ENCODE measurements around the gene VMAC.
"Not testable (repeated sequence)": the region's sequence is repeated elsewhere in the genome, so short reads cannot be mapped to it uniquely, and the experiment has no call there.

The VMAC gene, protein sequence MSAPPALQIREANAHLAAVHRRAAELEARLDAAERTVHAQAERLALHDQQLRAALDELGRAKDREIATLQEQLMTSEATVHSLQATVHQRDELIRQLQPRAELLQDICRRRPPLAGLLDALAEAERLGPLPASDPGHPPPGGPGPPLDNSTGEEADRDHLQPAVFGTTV

DNA sequence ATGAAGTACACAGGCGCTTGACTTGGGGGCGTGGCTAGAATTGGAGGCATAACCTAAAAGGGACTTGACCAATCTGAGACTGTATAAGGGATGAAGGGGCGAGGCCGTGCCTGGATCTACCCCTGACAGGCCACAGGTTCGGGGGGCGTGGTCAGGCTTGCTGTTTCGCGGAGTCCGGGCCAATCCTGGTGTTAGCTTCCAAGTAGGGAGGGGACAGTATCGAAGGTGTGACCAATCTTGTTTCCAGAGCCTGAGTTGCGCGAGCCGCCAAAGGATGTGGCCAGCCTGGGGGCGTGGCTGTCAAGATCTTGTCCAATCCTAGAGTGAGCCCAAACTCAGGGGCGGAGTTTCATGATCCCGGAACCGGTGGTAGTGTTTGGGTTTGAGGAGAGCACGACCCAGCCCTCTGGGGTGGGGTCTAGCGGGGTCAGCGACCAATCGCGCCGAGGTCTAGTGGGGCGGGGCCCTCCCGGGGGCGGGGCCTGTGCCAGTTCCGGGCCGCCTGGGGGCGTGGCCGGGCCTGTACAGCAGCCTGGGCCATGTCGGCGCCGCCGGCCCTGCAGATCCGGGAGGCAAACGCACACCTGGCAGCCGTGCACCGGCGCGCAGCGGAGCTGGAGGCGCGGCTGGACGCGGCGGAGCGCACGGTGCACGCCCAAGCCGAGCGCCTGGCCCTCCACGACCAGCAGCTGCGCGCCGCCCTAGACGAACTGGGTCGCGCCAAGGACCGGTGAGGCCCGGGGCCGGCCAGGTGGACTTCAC, at the start of gene VMAC:
Gene VMAC, plus strand, starts transcription at position 521 of the 762 bp plus-strand sequence. Its CDS starts 19 bp downstream, at position 540.
- DNase-seq = peak; percentile 100

DNA sequence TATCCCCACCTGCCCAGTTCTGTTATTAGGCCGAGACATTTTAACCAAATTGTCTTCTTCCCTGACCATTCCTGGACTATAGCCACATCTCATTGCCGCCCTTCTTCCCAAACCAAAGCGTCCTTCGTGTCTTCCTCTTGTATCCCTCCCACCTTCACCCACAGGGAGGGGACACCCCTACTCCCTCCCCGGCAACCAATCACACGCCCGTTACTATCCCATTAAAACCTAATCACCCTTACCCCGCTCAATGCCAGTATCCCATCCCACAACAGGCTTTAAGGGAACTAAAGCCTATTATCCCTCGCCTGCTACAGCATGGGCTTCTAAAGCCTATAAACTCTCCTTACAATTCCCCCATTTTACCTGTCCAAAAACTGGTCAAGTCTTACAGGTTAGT, 49.5 kb upstream of the VMAC start:
- not testable (repeated sequence) for DNase-seq

DNA sequence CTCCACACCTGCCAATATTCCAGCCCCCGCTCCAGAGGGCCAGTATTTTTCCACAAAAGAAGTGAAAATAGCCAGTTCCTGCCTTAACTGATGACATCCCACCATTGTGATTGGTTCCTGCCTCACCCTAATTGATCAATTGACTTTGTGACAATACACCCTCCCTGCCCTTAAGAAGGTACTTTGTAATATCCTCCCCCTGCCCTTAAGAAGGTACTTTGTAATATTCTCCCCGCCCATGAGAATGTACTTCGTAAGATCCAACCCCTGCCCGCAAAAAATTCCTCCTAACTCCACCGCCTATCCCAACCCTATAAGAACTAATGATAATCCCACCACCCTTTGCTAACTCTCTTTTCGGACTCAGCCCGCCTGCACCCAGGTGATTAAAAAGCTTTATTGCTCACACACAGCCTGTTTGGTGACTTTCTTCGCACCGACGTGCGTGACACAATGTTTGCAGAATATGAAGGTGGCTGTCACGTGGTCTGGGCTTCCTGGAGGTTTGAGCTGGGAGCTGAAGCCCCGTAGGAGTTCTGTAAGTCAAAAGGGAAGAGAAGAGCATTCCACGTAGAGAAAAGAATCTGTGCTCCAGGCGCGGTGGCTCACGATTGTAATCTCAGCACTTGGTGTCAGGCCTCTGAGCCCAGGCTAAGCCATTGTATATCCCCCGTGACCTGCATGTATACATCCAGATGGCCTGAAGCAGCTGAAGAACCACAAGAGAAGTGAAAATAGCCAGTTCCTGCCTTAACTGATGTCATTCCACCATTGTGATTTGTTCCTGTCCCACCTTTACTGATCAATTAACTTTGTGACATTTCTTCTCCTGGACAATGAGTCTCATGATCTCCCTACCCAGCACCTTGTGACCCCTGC, 47.2 kb upstream of the VMAC start:
- no peak for DNase-seq

DNA sequence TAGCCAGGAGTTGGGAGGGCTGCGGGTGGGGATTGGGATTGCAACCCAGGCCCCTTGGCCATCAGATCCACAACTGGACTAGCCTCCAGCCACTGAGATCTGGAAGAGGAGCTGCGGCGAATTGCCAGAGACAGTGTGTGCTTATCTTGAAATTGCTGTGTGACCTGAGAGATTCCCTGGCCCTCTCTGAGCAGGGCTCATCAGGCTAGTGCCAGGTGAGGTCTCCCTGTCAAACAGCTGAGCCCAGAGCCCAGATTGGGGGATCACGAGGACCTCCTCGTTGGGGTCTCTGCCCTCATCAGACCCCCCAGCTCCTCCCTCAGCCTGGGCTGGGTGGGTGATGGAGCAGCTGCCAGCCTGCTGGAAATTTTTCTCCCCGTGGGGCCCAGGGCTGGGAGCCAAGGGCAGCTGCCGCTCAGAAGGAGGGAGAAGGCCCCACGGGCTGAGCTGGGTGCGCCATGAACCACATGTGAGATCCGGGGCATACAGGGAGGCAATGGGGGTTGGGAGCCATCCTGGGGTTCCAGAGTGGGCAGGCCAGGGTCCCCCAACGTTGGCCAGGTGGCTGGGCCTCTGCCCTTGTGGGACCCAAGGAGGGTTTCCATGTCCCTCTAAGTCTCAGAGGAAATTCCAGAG, 41.5 kb upstream of the VMAC start:
- DNase-seq = no peak

DNA sequence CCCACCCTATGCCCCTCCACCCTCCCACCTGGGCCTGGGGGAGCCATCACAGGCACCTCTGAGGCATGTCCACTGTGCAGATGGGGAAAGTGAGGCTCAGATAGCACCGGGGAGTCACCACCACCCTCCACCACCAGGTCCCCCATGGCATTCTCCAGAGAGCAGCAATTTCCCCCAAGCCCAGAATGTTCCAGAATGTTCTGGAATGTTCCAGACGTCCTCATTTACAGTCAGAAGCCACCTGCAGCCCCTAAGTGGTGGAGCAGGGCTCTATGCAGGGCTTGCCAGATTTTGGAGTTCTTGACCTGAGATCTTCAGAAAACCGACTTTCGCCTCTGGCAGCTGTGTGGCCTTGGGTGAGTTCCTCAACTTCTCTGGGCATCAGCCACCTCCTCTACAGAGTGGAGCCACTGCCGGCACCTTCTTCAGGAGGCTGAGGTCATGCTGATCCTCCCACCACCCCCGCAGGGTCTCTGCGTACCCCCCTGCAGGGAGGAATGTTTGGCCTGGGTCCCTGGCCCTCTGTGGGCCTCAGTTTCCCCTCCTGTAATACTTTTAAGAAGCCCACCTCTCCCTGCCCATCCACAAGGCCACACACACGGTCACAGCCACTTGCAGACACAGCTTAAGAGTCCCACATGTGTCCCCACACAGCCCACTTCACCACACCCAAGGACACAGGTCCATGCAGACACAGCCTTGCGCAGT, 40.5 kb upstream of the VMAC start:
- no peak for DNase-seq

DNA sequence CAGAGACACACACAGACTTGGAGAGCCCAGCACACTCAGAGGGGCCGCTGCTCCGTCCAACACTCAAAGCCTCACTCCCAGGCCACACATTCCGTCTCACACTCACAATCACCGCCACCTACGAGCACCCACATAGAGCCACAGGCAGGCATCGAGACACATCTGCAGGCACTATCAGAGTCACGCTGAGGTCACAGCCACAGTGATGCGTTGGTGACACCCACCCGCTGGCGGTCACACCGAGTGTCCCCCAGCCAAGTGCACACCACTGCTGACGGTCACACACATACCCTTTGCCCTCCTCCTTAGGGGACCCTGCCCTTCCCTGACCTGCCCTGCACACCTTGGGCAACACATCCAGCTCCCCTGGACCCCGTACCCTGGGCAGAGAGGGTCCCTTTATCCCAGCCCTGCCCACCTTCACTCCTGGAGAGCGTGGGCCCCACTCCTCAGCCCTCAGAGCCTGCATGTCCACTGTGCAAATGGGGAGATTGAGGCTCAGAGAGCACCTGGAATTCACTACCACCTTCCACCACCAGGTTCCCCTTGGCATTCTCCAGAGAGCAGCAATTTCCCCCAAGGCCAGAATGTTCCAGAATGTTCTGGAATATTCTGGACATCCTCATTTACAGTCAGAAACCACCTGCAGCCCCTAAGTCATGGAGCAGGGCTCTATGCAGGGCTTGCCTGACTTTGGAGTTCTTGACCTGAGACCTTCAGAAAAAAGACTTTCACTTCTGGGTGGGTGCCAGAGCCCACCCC, 39.8 kb upstream of the VMAC start:
- no peak for DNase-seq

DNA sequence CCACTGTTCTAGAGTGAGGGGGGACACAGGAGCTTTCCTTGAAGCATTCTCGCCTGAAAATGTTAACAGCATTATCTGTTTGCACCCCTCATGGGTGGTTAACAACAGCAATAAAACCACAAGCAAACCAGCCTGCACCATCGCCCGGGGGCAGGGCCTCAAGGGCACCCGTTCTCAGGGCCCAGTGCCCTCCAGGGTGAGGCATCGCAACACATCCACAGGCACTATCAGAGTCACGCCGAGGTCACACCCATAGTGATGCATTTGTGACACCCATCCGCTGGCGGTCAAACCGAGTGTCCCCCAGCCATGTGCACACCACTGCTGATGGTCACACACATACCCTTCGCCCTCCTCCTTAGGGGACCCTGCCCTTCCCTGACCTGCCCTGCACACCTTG, 38.9 kb upstream of the VMAC start:
- DNase-seq = no peak

DNA sequence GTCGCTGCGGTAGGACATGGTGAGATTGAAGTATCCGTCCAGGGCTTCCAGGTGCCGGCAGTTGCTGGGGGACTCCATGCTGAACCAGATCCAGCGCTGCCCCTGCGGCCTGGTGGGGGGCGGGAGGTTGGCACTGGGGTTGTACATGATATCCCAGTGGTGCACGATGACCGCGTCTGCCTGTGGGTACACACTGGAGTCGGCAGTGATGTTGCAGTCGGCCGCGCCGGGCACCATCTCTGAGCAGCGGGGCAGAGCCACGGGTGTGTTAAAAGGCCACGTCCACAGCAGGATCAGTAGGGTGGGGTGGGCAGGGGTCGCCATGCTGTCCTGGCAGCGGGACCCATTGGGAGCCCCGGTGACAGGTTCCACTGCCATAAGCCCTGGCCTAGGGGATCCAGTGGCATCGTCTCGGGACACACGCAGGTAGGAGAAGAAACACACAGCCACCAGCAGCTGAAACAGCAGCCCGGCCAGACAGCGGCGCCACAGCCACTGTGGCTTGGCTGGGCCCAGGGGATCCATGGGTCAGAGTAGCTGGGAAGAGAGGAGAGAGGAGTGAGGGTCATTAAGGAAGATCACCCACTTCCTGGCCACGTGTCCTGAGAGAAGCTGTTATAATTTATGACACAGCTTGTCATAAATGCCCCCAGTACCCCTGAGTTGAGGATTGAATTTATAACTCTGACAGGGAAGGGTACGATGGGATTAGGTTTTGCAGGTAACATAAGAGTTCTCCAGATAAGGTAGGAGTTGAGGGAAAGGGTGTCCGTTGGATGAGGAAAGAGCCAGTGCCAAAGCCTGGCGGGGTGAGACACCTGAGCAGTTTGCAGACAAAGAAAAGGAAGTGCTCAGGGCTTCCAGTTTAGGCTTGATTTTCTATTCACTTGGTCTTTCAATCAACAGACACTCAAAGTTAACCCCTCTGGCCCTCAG, 37.2 kb upstream of the VMAC start:
- no peak for DNase-seq

DNA sequence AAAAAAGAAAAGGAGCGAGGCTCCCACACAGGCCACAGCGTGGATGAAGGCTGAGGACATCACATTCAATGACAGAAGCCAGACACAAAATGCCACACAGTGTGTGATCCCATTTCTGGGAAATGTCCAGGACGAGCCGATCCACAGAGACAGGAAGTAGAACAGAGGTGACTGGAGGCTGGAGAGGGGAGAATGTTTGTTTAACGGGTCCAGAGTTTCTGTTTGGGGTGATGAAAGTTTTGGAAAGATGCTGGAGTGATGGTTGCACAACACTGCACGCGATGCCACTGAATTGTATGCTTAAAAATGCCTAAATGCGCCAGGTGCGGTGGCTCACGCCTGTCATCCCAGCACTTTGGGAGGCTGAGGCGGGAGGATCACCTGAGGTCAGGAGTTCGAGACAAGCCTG, 33.7 kb upstream of the VMAC start:
- no peak for DNase-seq

DNA sequence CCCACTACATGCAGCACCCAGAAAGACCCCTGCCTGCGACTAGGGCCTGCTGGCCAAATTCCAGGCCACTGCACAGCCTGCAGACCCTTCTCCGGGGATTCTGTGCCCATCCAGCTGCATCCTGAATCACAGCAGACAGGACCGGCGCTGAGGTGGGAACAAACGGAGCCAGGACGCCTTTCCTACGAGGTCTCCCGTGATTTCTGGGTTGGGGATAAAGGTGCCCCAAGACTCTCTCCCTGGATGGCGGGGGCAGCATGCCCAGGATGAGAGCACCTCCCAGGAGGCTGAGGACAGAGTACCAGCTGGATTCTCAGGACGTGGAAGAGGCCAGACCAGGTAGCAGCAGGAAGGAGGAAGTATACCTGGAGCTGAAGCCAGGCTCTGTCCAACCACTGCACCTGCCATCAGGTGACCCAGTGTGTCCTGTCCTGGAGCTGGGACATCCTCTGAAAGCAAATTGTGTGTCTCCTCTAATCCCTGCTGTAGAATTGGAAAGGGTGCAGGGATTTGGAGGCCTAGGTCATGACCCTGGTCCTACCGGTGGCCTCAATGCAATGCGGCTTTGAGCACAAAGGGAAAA, 31.0 kb upstream of the VMAC start:
- DNase-seq = no peak

DNA sequence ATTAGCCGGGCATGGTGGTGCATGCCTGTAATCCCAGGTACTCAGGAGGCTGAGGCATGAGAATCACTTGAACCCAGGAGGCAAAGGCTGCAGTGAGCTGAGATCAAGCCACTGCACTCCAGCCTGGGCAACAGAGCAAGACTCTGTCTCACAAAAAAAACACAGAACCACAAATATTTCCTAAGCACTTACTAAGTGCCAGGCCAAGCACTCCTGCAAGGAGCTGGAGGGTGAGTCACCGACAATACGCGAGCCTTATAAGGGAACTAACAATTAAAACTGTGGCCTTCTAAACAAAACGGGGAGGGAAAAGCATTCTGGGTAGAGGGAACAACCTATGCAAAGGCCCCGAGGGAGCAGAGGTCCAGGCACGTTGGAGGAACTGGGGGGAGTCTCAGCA, 30.2 kb upstream of the VMAC start:
- not testable (repeated sequence) for DNase-seq

DNA sequence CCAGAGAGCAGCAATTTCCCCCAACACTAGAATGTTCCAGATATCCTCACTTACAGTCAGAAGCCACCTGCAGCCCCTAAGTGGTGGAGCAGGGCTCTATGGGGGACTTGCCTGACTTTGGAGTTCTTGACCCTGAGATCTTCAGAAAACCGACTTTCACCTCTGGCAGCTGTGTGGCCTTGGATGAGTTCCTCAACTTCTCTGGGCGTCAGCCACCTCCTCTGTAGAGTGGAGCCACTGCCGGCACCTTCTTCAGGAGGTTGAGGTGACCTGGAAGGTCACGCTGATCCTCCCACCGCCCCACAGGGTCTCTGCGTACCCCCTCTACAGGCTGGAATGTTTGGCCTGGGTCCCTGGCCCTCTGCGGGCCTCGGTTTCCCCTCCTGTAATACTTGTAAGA, 27.2 kb upstream of the VMAC start:
- no peak for DNase-seq

DNA sequence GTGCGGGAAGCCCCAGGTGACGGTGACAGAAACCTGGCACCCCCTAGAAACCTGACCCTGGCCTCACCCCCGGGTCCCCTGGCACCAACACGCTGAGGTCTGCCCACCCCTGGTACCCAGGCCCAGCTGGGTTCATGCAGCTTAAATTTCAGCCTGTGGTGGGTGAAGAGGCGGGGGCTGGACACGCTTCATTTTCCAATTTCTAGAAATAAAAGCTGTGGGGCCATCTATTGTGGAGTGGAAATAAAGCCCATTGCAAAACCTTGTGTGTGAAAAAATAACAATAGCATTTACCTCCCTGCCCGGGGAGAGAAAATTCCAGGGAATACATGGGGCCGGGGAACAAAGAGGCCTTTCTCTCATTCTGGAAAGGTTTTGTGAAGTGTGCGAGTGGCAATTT, 26.8 kb upstream of the VMAC start:
- DNase-seq = no peak

DNA sequence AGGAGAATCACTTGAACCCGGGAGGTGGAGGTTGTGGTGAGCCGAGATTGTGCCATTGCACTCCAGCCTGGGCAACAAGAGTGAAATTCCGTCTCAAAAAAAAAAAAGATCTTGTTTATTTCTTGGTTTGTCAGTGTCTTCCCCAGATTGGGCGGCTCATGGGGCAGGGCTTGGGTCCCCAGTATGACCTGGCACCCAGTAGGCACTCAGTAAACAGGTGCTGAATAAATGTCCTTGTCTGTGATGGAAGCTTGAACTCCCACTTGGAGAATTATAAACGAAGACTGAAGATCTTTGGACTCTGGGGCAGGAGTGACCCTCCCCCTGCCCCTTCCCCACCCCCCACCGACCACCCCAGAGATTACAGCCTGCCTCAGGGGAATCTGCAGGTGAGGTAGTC, 24.5 kb upstream of the VMAC start:
- no peak for DNase-seq

DNA sequence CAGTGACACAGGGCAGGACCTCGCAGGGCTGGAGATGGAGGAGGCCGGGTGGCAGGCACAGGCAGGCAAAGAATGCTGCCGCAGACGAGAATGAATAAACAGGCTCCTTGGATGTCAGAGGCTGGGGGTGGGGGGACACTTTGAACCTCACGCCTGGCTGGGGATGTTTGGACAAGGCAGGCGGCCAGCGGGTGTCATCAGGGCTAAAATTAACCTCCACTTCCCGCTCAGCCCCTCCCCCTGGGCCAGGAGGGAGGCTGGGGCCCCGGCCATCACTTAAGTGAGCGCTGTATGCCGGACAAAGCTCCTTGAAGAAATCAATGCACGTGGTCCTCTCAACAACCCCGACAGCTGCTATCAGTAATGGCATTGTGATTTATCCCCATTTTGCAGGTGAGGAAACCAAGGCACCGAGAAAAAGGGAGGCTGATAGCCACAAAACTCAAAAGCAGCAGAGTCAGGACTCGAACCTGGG, 24.0 kb upstream of the VMAC start:
- DNase-seq = peak; percentile 53

DNA sequence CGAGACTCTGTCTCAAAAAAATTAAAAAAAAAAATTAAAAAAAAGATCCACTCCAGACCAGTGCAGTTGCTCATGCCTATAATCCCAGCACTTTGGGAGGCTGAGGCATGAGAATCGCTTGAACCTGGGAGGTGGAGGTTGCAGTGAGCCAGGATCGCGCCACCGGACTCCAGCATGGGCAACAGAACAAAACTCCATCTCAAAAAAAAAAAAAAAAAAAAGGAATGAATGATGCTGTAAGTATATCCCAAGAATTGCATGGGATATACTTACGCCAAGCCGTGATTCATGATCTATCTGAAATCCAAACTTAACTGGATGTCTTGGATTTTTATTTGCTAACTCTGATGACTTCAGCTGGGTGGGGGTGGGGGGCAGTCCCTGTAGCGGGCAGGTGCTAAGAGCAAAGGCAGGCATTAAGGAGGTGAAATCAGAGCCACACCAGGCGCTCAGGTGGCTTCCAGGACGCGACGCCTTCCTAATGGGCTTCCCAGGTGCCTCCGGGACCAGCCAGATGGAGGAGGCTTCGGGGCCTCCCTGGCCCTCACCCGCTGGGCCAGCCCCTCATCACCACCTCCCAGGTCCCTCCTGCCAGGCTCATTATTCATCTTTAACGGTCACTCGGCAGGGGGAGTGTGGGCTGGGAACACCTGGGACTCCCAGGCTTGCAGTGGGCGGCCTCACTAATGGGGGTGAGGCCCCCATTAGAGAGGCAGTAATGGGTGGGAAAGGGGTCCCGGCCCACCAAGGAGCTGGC, 23.0 kb upstream of the VMAC start:
- no peak for DNase-seq

DNA sequence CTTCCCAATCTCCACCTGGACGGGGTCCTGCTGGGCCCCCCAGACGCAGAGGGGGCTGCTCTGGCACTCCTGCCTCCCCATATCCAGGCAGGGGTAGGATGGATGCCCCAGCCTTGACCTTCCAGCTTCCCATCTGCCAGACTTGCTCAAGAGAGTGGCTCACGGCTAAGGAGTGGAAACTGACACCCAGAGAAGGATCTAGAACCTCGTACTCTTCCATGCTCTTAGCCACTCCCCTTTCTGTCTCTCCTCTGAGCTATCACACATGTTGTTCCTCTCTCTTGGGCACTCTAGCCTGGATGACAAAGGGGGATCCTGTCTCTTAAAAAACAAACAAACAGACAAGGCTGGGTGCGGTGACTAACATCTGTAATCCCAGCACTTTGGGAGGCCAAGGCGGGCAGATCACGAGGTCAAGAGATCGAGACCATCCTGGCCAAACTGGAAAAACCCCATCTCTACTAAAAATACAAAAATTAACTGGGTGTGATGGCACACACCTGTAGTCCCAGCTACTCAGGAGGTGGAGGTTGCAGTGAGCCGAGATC, 22.2 kb upstream of the VMAC start:
- no peak for DNase-seq

DNA sequence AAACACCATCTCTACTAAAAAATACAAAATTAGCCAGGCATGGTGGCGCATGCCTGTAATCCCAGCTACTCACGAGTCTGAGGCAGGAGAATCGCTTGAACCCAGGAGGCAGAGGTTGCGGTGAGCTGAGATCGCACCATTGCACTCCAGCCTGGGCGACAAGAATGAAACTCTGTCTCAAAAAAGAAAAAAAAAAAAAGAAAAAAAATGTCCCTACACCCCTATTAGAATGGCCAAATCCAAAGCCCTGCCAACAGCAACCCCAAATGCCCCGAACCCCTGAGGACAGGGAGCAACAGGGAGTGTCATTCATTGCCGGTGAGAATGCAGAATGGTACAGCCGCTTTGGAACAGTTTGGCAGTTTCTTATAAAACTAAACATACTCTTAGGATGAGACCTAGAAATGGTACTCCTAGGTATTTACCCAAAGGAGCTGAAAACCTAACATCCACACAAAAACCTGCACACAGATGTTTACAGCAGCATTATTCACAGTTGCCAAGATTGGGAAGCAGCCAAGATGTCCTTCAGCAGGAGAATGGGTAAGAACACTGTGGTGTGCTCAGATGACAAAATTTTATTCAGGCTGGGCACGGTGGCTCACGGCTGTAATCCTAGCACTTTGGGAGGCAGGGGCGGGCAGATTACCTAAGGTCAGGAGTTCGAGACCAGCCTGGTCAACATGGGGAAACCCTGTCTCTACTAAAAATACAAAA, 21.4 kb upstream of the VMAC start:
- peak; percentile 71 for DNase-seq

Measured in RPMI8226 (cell line).